Testis (tissue), 3 donors: ENCODE results near the gene PRKAG2. TPM values are rescaled to one million over a fixed set of nuclear protein-coding genes. Genes with fewer than 3 reads are reported as not detected.

Source experiments
- DNase-seq: peaks from one replicate; pipeline ENCODE4 v3.0.0-alpha.2; 2019
- H3K27ac ChIP-seq, 2 donors: fragments of 200-600 bp; sonication (generic); one replicate each; pipeline ENCODE4 v1.5.1; 2019
- H3K27me3 ChIP-seq: fragments of 200-600 bp; sonication (generic); one replicate; pipeline ENCODE4 v1.5.1; 2019
- H3K36me3 ChIP-seq: fragments of 200-600 bp; sonication (generic); one replicate; pipeline ENCODE4 v1.5.1; 2017; ENCODE audit warnings: low read depth; ENCODE audit errors: missing control alignments
- H3K4me1 ChIP-seq: fragments of 200-600 bp; sonication (generic); one replicate; pipeline ENCODE4 v1.5.1; 2019
- H3K4me3 ChIP-seq, 2 donors: fragments of 200-600 bp; sonication (generic); one replicate each; pipeline ENCODE4 v1.5.1; 2017 to 2019
- H3K9me3 ChIP-seq: fragments of 200-600 bp; sonication (generic); one replicate; pipeline ENCODE4 v1.5.1; 2017
- CTCF ChIP-seq, 3 experiments: fragments of 450-650 bp in 2 of 3; fragments of 200-600 bp in 1 of 3; sonication (generic) in 1 of 3; IDR thresholded peaks; one replicate each; pipeline ENCODE4 v1.5.1; 2016 to 2019; ENCODE audit warnings: antibody characterized with exemption in 3 of 3, mild to moderate bottlenecking in 2 of 3, moderate library complexity in 1 of 3
- POLR2A ChIP-seq: fragments of 450-650 bp; IDR thresholded peaks from one replicate; pipeline ENCODE4 v1.6.1; 2017; ENCODE audit warnings: antibody characterized with exemption, mild to moderate bottlenecking, moderate library complexity
- whole genome bisulfite sequencing, 2 donors: methylation state at CpG; one replicate each; pipeline ENCODE4 v1.1.5; 2018; 5-methylcytosine and 5-hydroxymethylcytosine counted together
- intact Hi-C: fragments of 100-400 bp; cut with DNase I; formaldehyde crosslinking; loops from one replicate; pipeline ENCODE4 v1.15.1; 2023; ENCODE audit warnings: low total_unique reads
- polyA plus RNA-seq: library from polyadenylated mRNA; stranded (reverse); fragments of 350-450 nt; fragmentation: Illumina TruSeq; extraction: RNeasy Lipid Tissue Mini Kit (QIAGEN cat#74804); gene quantifications from one replicate; pipeline ENCODE4 v1.2.3, GENCODE V29; 2014; ENCODE audit warnings: low read depth, low replicate concordance; ENCODE audit not compliant: insufficient read depth
- total RNA-seq, 2 donors: library from RNA; depleted of rRNA; stranded (reverse); fragments of >200 nt; gene quantifications; one replicate each; pipeline ENCODE4 v1.2.3, GENCODE V29; 2016

Gene PRKAG2
- total and polyA plus RNA-seq, 3 donors from 2014 or later: 27.9 to 28.7 (median 28.6) TPM

GRCh38 chr7:151813997-151814396, 62.9 kb downstream of the PRKAG2 start:
- DNase-seq: no peak
- Histone ChIP-seq H3K36me3 (no peaks in the 10 kb centered on the region), H3K27ac (no peak overlapping the region), H3K4me1 (no peaks in the 10 kb centered on the region), H3K27me3 (no peaks in the 10 kb centered on the region), H3K4me3 (no peak overlapping the region), H3K9me3 (no peaks in the 10 kb centered on the region)
- no peak for TF ChIP-seq POLR2A
- TF ChIP-seq CTCF (IDR thresholded peaks at IDR 0.05): no peak
- WGBS, 2 donors: 67 to 79% methylated on average over 5 of the region's 5 CpGs
- intact Hi-C loops: no loop called here

- no peak for TF ChIP-seq POLR2A
- no peak for TF ChIP-seq CTCF (IDR thresholded peaks at IDR 0.05)
- intact Hi-C loops: no loop called here
- no peaks in the 10 kb centered on the region for H3K9me3 ChIP-seq
Observed at GRCh38 chr7:151813445-151813844, 63.5 kb downstream of the PRKAG2 start.

GRCh38 chr7:151812967-151813366, 63.9 kb downstream of the PRKAG2 start:
- 72 to 76% methylated on average over 9 of the region's 9 CpGs for WGBS, 2 donors
- Histone ChIP-seq H3K9me3 (no peaks in the 10 kb centered on the region), H3K4me1 (no peaks in the 10 kb centered on the region), H3K27ac (no peak overlapping the region), H3K27me3 (no peaks in the 10 kb centered on the region), H3K4me3 (no peak overlapping the region), H3K36me3 (no peaks in the 10 kb centered on the region)
- TF ChIP-seq CTCF (IDR thresholded peaks at IDR 0.05): no peak
- no peak for TF ChIP-seq POLR2A
- no peak for DNase-seq
- intact Hi-C loops: no loop called here

More at GRCh38 chr7:151813445-151813844, 63.5 kb downstream of the PRKAG2 start:
- no peaks in the 10 kb centered on the region for H3K4me1 ChIP-seq
- WGBS, 2 donors: 77% methylated on average over 10 of the region's 10 CpGs
- H3K36me3 ChIP-seq: no peaks in the 10 kb centered on the region
- no peak for DNase-seq
- no peak overlapping the region for H3K27ac ChIP-seq
- no peak overlapping the region for H3K4me3 ChIP-seq
- H3K27me3 ChIP-seq: no peaks in the 10 kb centered on the region

GRCh38 chr7:151810441-151811232, 66.3 kb downstream of the PRKAG2 start:
- DNase-seq: no peak
- no peak overlapping the region for H3K27ac ChIP-seq
- H3K36me3 ChIP-seq: no peaks in the 10 kb centered on the region
- 85% methylated on average over 17 of the region's 17 CpGs for WGBS, 2 donors
- no peaks in the 10 kb centered on the region for H3K9me3 ChIP-seq
- TF ChIP-seq CTCF (IDR thresholded peaks at IDR 0.05) (no peak), POLR2A (no peak)
- no peaks in the 10 kb centered on the region for H3K4me1 ChIP-seq
- intact Hi-C loops: no loop called here
- no peak overlapping the region for H3K4me3 ChIP-seq
- H3K27me3 ChIP-seq: no peaks in the 10 kb centered on the region

GRCh38 chr7:151809864-151810170, 67.1 kb downstream of the PRKAG2 start:
- no peaks in the 10 kb centered on the region for H3K27me3 ChIP-seq
- H3K9me3 ChIP-seq: no peaks in the 10 kb centered on the region
- H3K27ac ChIP-seq: no peak overlapping the region
- 85 to 94% methylated on average over 5 of the region's 5 CpGs for WGBS, 2 donors
- H3K4me3 ChIP-seq: no peak overlapping the region
- H3K4me1 ChIP-seq: no peaks in the 10 kb centered on the region
- no peaks in the 10 kb centered on the region for H3K36me3 ChIP-seq
- intact Hi-C loops: no loop called here
- DNase-seq: no peak
- no peak for TF ChIP-seq CTCF (IDR thresholded peaks at IDR 0.05)
- no peak for TF ChIP-seq POLR2A
